RWPE2 (cell line): ENCODE measurements around the gene CX3CL1.

Source experiments
- ATAC-seq: fragments of 200-7000 bp; cut with Tn5 transposase; 3 replicates; pipeline ENCODE4 v1.9.1; 2021; ENCODE audit warnings: low read depth
- DNase-seq: peaks from one replicate; pipeline ENCODE4 v3.0.0-alpha.2; 2020; ENCODE audit warnings: low spot score
- H3K27ac ChIP-seq: fragments of 450-650 bp; 2 replicates; pipeline ENCODE4 v1.5.1; 2017; ENCODE audit warnings: mild to moderate bottlenecking; ENCODE audit not compliant: poor library complexity, severe bottlenecking
- H3K27me3 ChIP-seq: fragments of 250-450 bp; sonication (Bioruptor Pico); 2 replicates; pipeline ENCODE4 v1.5.1; 2021; ENCODE audit warnings: mild to moderate bottlenecking, moderate library complexity; ENCODE audit not compliant: insufficient read depth, poor library complexity, severe bottlenecking
- H3K36me3 ChIP-seq: fragments of 250-450 bp; sonication (Bioruptor Pico); 2 replicates; pipeline ENCODE4 v1.5.1; 2020; ENCODE audit warnings: low read depth, mild to moderate bottlenecking, moderate library complexity
- H3K4me1 ChIP-seq: fragments of 250-450 bp; sonication (Bioruptor Pico); 2 replicates; pipeline ENCODE4 v1.5.1; 2021; ENCODE audit warnings: mild to moderate bottlenecking, moderate library complexity; ENCODE audit not compliant: insufficient read depth, poor library complexity, severe bottlenecking
- H3K4me3 ChIP-seq: fragments of 250-450 bp; sonication (Bioruptor Pico); 2 replicates; pipeline ENCODE4 v1.5.1; 2021; ENCODE audit warnings: mild to moderate bottlenecking, moderate library complexity; ENCODE audit not compliant: severe bottlenecking
- H3K9me3 ChIP-seq: fragments of 250-450 bp; sonication (Bioruptor Pico); 2 replicates; pipeline ENCODE4 v1.5.1; 2021; ENCODE audit warnings: mild to moderate bottlenecking, moderate library complexity; ENCODE audit not compliant: severe bottlenecking
- CTCF ChIP-seq: fragments of 450-650 bp; IDR thresholded peaks from one replicate; pipeline ENCODE4 v1.5.1; 2017; ENCODE audit warnings: mild to moderate bottlenecking, moderate library complexity; ENCODE audit not compliant: poor library complexity, severe bottlenecking

The CX3CL1 gene

GRCh38 chr16:57432505-57432904 is 60.2 kb downstream of the CX3CL1 start:
- no peak for ATAC-seq
- Histone ChIP-seq H3K27ac (no peak overlapping the region), H3K36me3 (peaks cover 93% of the 10 kb centered on the region), H3K4me1 (no peaks in the 10 kb centered on the region), H3K9me3 (no peaks in the 10 kb centered on the region), H3K4me3 (no peak overlapping the region), H3K27me3 (no peaks in the 10 kb centered on the region)
- no peak for DNase-seq
- TF ChIP-seq CTCF, result no peak

DNA sequence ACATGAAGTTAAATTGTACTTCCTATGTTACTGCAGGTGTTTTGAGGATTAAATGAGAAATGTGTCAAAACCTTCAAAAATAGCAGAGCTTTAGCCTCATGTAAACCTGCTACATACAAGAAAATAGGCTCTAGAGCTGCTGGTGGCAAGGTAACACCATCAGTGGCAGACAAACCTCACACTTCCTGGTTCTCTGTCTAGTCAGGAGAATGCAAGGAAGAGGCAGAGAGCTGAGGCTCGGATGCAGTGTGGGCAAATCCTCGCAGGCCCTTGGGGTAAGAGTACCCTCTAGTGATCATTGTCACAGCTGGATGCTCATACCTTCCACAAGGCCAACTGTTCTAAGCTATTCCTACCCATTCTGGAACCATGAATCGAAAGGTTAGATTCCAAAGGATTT is 60.7 kb downstream of the CX3CL1 start:
- Histone ChIP-seq H3K9me3 (no peaks in the 10 kb centered on the region), H3K27ac (no peak overlapping the region), H3K4me1 (no peaks in the 10 kb centered on the region), H3K27me3 (no peaks in the 10 kb centered on the region), H3K4me3 (no peak overlapping the region), H3K36me3 (peaks cover 93% of the 10 kb centered on the region)
- DNase-seq (no peak), ATAC-seq (no peak)
- TF ChIP-seq CTCF, result no peak

GRCh38 chr16:57434003-57434402 is 61.7 kb downstream of the CX3CL1 start:
- Histone ChIP-seq H3K27me3 (no peaks in the 10 kb centered on the region), H3K4me1 (no peaks in the 10 kb centered on the region), H3K27ac (no peak overlapping the region), H3K9me3 (no peaks in the 10 kb centered on the region), H3K36me3 (peaks cover 93% of the 10 kb centered on the region), H3K4me3 (no peak overlapping the region)
- ATAC-seq, result no peak
- TF ChIP-seq CTCF, result no peak
- DNase-seq, result no peak
